T-helper 2 cell (primary cell): ENCODE results near the gene ZSCAN12.
"Not testable (repeated sequence)": the region's sequence is repeated elsewhere in the genome, so short reads cannot be mapped to it uniquely, and the experiment has no call there.

Experiments used
- DNase-seq, 5 experiments: peaks; one replicate each; pipeline versions ENCODE4 v3.0.0 to v3.0.0-alpha.2; 2012 to 2022

Gene ZSCAN12

DNA sequence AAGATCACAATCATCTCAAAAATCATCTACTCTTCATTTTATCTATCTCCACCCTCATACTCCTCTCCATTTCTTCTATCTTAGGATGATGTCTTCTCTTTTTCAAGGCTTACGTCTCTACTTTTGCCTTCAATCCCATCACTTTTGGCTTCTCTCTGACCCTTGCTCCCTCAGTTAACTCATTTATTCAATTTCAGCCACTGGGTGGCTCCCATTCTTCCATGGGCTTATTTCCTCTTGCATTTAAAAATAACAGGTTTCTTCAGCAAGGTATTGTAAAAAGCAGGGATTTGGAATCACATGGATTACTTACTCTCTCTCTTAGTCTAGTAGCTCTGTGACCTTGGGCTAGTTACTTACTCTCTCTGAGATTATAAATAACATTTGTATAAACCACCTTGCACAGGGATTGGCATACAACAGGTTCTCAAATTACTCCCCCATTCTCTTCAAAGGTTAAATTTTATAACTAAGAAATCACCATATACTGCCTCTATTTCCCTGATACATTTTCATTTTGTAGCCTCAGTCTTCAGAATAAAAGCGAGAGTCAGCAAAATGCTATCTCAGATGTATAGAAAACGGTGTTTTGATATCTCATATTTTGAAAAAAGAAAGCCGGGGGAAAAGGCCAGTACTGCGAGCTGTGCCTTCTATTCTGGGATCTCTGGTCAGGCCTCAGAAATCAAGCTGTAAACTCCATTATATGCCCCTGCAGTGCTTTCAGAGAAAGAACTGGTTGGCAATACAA, 5.5 kb downstream of the ZSCAN12 start:
- DNase-seq: no peak

DNA sequence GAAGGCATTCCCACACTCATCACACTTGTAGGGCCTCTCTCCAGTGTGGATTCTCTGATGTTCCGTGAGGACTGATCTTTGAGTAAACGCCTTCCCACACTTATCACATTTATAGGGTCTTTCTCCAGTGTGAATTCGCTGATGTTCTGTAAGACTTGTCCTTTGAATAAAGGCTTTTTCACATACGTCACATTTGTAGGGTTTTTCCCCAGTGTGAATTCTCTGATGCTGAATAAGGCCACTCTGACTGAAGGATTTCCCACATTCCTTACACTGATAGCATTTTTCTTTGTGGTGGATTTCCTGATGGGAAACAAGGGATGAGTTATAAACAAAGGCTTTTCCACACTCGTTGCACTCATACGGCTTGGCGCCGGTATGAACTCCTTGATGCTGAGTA, 8.9 kb downstream of the ZSCAN12 start:
- no peak for DNase-seq

DNA sequence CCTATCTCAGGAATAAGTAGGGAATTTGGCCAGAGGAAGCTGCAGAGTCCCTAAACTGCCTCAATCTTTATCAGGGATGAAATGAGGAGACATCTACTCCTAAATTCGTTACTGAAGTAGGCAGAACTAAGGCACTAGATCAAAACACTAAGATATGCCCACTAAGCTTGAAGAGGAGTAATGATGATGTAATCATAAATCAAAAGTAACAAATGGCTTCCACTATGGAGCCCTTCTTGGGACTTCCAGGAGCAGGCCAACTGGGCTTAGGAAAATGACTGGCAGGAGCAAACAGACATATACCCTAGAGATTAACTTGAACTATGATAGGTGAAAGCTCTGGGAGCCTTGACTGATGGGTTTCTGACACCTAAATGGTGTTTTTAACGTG, 15.4 kb downstream of the ZSCAN12 start:
- no peak for DNase-seq

DNA sequence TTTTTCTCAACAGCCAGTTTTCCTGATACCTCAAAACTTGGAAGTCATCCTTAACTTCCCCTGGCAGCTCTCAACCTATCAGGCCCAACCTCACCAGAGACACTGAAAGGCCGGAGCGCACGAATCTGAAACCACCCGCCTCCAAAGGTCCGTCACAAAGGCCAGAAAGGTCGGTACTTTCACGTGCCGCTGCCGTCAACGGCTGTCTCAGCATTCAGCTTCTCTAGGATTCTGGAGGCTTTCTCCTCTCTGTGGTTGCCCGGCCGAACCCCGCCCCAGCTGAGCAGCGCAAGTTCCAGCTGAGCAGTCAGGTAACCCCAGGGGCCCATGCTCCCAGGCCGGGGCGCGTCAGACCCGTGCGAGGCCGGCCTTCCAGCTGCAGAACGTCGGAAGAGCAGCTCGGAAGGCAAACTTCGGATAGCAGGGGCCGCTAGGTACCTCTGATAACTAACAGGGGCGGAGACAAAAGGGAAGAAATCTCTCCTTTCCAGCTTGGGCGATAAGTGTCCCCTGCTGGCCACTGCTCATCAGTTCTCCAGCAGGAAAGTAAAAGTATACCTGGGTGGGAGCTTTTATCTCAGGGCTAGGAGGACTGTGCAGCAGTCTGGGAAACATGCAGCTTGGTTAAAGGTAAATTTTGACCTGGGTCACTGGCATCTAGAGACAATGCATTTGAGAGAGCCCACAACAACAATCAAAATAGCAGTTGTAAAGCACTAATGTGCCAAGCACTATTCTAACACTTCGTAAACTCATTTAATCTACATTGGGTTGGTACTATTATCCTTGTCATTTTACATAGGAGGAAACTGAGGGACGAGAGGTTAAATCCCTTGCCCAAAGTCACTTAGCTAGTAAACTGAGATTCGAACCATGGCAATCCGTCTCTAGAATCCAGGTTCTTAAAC, 16.1 kb downstream of the ZSCAN12 start:
- no peak for DNase-seq

DNA sequence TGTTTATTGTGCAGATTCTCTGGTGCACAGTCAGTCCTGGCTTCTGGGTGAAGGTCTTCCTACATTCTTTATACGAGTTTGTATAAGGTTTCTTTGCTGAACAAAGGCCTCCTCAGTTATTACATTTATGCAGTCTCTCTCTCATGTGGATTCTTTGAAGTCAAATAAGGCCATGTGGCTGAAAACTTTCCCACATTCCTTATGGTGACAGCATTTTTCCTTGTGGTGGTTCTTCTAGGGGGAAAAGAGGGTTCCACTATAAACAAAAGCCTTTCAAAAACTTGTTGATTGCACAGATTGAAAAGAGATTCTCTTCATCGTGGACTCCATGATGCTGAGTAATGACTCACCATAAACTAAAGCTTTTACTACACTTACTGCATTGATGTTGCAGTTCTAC, 19.2 kb downstream of the ZSCAN12 start:
- DNase-seq: no peak

DNA sequence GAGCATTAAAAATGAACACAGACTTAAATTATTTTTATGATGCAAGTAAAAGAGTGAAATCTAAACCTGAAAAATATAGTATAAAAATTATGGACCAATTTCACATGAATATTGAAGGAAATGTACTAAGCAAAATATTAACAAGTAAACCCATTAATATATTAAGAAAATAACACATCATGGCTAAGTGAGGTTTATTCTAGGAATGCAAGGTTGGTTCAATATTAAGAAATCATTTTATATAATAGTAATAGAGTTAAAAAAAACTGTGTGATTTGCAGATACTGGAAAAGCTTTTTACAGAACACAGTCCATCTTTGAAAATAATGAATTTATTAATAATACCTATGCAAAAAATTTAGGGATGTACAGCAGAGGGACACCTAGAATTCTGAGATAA, 20.9 kb downstream of the ZSCAN12 start:
- no peak for DNase-seq

DNA sequence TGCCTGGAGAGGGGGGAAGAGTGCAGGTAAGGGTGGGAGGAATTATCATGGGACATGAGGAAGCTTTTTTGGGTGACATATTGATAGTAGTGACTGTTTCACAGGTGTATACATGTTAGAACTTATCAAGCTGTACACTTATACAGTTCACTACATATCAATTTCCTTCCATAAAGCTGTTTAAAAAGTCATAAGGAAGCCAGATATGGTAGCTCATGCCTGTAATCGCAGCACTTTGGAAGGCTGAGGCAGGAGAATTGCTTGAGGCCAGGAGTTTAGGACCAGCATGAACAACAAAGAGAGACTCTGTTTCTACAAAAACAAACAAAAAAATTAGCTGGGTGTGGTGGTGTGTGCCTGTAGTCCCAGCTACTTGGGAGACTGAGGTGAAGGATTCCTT, 21.7 kb downstream of the ZSCAN12 start:
- DNase-seq: no peak

DNA sequence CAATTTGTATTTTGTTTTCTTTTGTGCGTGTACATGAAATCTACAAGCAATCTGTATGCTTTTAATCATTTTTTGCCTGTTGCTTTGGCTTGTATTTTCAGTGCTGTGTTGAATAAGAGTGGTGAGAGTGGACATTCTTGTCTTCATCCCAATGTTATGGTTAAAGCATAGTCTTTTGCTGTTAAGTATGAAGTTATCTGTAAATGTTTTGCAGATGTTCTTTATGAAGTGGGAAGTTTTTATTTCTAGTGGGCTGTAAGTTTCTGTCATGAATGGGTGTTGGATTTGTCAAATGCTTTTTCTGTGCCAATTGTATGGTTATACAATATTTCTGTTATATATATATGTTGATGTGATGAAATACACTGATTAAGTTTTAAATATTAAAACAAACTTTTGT, 25.6 kb downstream of the ZSCAN12 start:
- no peak for DNase-seq

DNA sequence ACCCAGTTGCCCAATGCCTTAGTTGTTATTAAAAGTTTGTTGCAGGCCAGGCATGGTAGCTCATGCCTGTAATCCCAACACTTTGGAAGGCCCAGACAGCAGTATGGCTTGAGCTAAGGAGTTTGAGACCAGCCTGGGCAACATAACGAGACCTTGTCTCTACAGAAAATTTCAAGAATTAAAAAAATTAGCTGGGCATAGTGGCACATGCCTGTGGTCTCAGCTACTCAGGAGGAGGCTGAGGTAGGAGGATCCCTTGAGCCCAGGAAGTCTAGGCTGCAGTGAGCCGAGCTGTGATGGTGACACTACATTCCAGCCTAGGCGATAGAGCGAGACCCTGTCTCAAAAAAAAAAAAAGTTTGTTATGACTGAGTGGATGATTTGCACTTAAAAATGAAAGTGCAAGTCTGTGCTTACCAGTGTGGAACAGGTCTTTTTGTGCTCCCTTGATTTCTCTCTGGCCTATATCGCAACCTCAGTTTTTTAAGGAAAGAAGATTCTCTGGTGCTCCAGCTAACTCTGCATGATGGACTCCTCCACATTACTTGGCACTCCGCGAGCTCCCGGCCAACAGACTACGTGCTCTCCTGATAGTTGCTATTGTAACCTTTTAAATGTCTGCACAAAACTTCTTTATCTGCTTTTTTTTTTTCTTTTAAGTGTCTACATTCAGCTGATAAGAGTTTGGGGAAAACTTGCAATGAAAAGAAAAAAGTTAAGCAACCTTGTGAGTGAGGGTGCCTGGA, 27.7 kb downstream of the ZSCAN12 start:
- DNase-seq: no peak

DNA sequence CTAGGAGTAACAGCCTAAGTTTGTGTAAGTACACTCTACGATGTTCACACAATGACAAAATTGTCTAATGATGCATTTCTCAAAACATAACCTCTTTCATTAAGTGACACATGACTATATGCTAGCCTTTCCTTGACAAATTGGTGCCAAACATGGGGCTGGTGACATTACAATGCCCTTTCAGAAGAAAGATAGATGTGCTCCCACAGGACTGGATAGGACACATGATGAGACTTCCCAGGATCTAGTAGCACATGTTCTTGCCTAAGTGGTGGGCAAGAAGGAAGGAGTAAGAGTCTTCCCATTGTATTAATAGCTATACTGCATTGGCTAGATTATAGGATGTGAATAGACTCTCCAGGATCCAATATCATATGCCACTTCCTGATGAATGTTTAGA, 28.3 kb downstream of the ZSCAN12 start:
- no peak for DNase-seq

DNA sequence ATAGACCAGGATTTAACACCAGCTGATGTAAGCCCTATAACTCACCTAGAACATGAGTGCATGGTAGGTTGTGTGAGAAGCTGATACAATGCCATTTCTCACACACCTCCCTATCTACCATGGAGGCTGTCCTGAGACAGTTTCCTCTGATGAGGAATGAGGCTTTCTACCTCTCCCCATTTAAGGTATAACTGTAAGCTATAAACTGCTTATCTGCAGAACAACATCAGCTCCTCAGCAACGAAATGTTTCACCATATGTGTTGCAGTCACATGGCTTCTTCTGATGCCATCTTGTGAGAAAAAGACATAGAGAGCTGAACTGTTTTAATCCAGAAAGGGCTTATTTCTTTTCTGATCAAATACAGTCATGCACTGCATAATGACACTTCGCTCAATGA, 29.1 kb downstream of the ZSCAN12 start:
- no peak for DNase-seq

DNA sequence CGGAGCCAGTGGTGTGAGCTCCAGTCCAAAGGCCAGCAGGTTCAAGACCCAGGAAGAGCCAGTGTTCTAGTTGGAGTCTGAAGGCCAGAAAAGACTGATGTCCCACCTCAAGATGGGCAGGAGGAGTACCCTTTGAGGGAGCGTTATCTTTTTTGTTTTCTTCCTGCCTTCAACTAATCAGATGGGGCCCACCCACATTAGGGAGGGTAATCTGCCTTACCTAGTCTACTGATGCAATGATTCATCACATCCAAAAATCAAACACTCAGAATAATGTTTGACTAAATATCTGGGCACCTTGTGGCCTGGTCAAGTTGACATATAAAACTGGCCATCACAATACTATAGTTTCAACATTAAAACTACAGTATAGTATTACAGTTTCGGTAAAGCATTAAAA, 30.1 kb downstream of the ZSCAN12 start:
- no peak for DNase-seq

DNA sequence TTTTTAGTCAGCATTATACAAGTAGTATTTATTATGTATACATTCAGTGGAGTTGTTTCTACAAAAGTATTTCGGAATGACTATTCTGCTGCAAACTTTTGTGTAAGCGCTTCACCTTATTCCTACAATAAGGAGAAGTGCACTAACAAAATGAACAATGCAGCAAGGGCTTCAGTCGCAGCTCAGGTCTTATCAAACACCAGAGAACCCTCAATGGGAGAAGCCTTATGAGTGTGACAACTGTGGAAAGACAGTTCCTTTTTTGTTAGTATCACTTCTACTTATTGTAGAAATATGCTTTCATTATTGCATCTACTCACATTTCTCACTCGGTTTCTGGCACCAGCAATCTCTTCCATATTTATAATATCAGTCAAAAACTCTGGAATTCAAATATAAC, 31.0 kb downstream of the ZSCAN12 start:
- no peak for DNase-seq

DNA sequence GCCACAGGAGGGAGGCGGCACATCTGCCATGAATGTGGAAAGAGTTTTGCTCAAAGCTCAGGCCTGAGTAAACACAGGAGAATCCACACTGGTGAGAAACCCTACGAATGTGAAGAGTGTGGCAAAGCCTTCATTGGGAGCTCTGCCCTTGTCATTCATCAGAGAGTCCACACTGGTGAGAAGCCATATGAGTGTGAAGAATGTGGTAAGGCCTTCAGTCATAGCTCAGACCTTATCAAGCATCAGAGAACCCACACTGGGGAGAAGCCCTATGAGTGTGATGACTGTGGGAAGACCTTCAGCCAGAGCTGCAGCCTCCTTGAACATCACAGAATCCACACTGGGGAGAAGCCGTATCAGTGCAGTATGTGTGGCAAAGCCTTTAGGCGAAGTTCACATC, 34.0 kb downstream of the ZSCAN12 start:
- DNase-seq: not testable (repeated sequence)

DNA sequence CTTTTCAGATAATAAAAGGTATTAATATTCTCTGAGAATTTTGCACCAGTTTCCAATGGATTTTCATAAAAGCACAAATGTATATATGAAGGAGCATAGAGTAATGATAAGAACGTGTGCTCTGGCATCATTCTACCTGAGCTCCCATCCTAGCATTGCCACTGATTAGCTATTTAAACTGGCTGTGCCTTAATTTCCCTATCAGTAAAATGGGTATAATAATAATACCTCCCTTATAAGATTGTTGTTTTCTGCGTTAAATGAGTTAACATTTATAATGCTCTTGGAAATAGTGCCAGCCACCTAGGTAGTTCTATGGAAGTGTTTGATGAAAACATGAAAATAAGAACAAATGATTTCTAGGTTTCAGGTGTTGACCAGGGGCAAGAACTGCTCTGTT, 38.6 kb downstream of the ZSCAN12 start:
- DNase-seq: no peak

DNA sequence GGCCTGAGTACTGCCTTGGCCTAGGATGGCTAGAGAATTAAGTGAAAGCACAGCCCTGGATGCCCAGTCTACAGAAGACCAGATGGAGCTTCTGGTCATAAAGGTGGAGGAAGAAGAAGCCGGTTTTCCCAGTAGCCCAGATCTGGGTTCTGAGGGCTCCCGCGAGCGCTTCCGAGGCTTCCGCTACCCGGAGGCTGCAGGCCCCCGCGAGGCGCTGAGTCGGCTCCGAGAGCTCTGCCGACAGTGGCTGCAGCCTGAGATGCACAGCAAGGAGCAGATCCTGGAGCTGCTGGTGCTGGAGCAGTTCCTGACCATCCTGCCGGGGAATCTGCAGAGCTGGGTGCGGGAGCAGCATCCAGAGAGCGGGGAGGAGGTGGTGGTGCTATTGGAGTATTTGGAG, 40.0 kb downstream of the ZSCAN12 start:
- DNase-seq: not testable (repeated sequence)

DNA sequence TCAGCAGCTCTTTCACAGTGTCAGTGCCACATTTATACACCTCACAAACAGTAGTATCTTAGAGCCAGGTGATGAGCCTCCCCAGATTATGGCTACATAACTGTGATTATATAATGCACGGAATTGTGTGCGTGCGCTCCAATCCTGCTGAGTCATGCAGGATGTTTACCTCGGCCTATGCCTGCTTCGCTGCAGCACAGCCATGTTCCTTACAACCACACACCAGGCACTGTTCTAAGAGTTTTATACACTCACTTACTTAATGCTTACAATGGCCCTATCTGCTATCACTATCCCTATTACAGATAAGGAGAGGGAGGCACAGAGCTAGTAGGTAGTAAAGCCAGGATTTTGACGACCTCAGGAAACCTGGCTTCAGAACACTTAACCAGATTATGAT, 42.5 kb downstream of the ZSCAN12 start:
- DNase-seq: no peak

DNA sequence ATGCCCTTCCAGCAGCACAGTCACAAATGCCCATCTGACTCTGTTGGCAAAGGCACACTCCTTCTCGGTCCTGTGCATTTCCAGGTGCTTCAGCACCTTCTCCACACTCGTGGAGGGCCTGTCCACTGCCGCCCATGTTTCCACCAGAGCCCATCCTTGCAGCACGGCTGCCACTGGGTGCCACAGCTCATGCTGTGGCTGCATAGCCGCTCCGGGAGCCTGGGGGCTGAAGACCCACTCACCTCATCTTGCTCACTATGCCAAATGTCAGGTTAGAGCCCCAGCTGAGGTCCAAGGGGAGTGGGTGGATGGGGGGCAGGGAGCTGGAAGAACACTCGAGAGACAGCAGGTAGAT, 42.9 kb downstream of the ZSCAN12 start:
- DNase-seq: no peak

DNA sequence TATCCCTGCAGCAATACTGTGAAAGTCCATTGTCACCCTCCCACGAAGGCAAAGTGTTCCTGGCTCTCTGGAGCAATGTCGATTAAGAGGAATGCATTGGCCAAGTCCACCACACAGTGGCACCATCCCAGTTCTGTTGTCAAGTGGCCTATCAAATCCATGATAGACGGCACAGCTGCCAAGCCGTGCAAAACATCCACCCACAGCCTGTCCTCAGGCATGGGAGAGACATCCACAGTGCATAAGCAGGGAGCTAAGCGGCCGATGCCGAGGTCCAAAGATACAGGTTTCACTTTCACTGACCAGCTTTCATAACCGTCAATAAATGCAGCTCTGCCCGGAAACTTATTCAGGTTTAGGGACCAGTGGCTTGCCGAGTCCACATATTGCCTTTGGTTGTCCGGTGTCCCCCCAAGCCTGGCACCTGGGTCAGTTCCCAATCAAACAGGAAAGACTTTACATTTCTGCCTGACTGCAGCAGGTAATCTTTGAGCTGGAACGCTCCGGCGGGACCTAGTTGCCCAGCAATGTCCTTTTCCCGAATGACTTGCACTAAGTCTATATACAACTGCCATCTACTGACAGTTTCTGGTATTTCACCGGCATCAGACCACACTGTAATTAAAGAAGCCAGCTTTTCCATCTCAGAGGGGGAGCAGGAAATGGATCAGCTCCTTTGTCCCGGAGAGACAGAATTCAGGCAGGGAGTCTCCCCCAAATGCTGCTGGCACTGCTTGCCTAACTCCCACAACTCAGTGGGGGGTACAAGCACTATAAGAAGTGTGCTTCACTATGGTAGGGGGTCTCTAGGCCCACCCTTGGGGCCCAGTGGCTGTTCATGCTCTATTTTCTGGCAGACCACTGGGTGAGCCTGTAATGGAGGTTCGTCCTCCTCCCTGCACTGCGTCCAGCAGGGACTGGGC, 43.5 kb downstream of the ZSCAN12 start:
- peak in 4 of 5 experiments; percentile 21 to 75 (median 37) for DNase-seq

DNA sequence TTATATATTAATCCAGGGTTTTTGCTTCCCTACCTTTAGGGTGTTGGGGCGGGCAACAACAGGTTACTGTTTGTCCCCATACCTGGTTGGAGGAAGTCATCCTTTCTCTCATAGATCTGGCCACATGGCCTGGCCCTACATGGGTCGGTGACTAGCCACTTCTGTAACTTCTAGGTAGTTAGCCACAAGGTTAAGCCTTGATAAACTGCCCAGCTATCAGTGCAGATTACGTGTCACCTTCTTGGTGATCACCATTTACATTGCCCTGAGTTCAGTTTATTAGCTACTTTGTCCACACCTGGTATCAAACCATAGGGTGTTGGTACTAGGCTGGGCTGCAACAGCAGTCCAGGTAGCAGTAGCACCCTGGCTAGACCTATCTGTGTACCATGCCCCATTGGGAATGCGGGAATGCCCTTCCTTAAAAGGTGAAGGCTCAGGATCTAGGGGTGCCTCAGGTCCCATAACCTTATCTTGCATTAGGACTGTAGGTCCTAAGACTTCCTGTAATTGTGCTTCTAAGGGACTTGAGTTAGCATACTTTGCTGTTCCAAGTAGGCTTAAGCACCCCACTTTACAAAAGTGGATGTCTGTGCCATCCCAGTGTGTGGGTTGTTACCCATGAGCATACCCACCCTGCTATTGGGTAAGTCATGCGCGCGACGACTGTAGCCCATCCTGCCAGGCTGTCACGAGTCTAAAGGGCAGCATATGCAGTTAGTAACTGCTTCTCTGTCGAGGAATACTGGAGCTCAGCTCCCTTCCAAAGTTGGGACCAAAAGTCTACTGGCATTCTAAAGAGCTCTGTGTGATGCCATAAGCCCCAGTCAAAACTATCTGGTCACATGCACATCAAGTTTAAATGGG, 44.6 kb downstream of the ZSCAN12 start:
- DNase-seq: no peak

DNA sequence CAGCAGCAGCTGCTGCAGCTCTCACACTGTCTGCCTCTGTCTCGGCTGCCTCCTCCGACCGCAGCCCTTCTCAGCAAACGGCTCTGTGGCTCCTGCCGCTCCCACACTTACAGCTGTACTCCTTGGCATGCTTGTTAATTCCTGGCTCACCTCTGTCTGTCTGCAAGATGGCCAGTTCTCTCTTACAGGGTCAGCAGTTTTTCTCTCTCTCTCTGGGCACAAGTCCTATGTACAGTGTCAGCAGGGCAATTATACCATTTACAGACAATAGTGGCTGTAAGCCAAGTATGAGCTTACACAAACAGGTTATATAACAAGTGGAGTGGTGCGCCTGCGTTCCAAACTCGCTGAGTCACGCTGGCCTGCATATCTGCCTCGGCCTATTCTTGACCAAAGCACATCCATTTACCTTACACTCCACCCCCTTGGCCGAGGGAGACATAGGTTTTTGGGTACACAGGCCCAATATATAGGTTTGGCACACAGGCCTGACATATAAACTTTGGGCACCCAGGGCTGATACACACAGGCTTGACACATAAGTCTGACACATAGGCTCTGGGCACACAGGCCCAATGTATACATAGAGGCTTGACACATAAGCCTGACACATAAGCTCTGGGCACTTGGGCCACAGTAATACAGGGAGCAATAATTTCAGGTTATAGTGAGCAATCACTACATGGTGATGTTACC, 45.4 kb downstream of the ZSCAN12 start:
- peak in 1 of 5 experiments; percentile 27 for DNase-seq
